Activated T-cell treated with anti-CD3 and anti-CD28 coated beads for 48 hours (primary cell): ENCODE results near the gene BCL11B.
A peak's percentile ranks its signal among the peaks of the same experiment; 100 is the strongest.
"Not testable (repeated sequence)": the region's sequence is repeated elsewhere in the genome, so short reads cannot be mapped to it uniquely, and the experiment has no call there.

ENCODE experiments used
- DNase-seq: peaks from one replicate; pipeline ENCODE4 v3.0.0-alpha.2; 2020; ENCODE audit warnings: low read depth

BCL11B gene

DNA sequence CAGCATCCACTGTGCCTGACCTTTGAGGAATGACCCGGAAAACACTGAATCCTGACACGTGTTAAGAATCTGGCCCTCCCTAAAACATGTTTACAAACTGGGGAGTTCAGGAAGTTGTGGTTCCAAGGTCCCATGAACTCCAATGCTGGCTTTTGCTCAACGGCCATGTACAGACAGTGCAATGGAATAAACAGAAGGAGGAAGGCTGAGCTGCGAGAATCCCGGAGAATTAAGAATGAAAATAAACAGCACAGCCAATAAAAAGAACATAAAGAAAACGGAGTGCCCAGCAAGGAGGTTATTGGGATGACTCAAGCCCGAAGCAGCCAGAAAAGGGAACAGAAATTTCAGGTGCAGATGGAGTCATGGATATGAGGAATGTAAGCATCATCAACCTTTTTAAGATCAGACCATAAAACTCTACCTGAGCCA is 32.3 kb downstream of the BCL11B start:
- DNase-seq, result no peak

DNA sequence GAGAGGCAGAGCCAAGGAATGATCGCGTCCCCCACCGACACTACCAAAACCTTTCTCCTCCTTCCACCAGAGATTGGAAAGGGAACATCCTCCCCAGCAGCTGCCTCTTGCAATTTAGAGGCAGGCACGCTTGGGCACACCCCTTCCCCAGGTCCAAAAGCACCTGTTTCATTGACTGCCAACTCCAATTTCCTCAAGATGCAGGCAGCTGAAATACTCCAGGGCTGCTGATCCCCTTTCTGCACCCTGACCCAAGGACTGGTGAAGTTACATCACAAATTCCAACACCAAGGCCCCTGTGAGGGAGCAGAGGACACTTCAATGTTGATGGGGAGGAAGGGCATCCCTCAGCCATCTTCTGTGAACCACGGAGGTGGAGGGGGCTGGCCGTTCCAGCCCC is 33.8 kb downstream of the BCL11B start:
- no peak for DNase-seq

DNA sequence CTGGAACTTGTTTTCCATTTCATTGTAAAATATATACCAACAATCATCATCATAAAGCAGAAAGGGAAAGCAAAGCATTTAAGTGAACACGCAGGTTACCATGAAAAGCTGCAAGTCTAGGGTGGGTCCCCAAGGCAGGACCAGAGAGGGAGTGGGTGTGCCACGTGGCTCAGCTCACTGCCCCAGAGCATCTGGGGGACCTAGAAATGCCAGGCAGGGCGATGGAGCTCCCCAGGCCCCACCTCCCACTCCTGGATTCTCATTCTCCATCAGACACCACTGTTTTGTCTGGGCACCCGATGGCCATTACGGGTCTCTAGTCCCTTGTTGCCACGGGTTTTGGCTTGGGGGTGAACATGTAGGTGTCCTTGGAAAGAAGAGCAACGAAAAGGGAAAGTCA is 34.7 kb downstream of the BCL11B start:
- DNase-seq, result no peak

DNA sequence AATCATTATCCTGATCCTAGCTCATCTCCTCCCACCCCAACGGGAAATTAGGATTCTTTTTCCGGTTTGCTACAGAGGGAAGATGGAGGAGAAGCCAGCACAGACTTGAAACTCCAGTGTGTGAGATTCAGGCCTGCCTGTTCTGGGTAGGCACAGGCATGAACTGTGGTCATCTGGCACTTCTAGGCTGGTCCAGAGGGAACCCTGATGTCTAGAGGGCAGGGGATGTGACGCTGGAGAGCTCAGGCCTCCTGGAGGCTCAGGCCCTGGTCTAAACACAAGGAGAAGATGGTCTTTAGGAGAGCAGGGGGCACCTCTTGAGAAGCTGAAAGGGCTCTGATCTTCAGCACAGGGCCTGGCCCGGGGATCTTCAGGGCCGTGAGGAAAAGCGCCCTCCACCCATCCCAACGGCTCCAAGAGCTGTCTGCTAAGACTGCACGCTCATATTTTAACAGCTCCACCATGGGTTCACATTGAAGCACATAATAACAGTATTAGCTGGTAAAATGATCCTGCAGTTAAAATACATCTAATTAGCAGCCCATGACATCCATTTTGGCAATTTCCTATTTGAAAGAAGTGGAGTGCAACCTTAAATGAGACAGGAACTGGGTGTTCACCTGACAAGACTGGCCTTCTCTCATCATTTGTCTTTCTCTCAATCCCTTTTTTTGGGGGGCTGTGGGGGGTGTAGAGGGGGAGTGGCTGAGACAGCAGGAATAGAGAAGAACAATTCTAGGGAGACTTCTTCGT is 35.4 kb downstream of the BCL11B start:
- no peak for DNase-seq

DNA sequence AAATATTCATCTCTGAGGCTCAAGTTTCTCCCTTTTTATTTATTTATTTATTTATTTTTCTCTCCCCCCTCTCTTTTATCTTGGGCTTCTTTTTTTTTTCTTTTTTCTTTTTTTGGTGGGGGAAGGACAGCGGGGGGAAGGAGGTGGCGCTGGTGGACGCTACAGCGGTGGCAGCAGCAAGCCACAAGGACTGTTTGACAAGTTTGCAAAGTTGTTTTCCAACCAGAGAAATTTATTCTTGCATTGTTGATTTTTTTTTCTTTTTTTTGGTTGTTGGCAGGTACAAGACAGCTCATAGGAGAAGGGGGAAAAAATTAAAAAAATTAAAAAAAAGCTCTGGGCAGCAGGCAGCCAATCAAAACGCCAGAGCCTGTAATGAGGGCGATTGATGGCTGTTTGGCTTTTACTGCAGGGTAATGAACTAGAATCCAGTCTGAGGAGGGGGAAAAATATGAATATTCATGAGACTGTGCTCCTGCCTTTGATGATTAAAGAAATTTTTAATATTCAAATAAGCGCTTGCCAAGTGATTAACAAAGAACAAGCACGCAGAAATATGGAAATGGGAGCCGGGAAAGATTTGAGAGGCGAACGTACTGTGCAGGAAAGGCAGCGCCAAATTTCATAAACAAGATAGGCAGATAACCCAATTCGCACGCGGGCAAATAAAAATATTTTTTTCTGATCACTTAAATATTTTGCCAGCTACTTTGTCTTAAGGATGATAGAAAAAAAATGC is 36.2 kb downstream of the BCL11B start:
- DNase-seq, result no peak

DNA sequence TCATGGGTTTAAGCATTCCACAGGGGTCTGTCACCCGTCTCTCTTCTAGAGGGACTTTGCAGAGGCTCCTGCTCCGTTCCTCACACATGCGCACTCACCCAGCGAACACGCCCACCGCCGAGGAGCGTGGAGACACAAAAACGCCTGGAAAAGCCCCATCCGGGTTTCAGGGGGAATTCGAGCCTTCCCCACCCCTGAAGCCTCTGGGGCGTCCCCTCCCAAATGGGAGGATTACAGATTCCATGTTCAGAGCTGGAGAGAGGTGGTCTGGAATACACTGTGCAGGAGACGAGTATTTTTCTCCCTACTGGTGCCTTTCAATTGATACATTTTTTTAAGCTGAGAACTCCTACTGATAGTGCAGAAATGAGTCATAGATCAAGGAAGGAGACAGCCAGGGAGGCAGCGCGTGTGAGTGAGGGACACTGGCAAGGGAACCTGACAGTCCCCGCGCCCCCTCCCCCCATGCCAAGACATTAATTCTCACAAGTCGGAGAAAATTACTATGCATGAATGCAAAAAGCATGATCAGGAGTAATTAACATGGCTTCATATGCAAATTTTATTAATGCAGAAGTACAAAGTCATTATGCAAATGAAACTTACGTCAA is 36.9 kb downstream of the BCL11B start:
- peak; percentile 67 for DNase-seq

DNA sequence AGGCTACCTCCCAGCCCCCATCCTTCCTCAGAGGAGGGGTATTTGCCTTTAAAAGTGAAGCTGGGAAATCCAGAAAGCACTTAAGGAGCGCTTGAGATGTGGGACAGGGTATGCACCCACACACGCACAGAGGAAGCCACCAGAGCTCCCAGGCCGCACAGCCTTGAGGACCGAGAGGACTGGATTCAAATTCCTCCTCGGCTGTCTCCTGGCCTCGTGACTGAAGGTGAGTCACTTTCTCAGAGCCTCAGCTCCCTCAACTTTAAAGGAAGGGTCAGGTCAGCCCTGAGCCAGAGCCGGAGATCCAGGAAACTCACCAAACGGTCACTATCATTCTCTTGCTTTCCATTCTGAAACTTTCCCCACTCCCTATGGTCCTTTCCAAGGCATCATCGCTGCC is 37.6 kb downstream of the BCL11B start:
- no peak for DNase-seq

DNA sequence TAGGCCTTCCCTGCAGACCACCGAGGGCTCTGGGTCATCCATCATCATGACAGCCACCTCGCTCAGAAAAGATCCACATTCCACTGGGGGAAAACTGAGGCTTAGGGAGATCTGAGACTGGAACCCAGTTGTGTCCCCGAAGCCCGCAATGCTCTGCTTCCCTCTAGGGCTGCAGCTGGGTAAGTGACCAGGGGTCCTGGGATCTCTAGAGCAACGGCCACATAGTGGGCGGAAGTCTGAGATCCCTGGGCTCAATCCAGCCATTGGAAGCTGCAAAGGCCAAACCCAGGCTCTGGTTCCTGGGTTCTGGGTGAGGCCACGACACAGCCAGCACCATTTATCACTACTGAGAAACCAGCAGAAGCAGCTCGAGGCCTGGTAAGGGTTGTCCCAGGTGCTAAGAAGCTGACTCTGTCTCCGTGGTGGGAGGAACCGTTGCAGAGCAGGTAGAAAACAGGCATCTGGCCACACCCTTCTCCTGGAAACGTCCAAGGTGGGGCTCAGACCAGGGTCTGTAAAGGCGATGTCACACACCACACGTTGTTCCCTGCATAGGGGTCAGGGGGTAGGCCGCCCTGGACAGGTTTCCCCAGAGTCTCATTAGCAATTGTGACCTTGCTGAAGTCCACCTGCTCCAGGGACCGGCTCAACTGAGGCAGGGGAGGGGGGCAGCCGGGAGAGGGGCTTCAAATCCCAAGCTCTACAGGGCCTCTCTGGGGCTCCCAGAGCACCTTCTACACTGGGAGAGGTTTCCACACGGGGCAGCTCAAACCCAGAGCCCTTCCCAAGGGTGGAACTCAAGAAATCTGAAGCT is 38.6 kb downstream of the BCL11B start:
- DNase-seq, result no peak

DNA sequence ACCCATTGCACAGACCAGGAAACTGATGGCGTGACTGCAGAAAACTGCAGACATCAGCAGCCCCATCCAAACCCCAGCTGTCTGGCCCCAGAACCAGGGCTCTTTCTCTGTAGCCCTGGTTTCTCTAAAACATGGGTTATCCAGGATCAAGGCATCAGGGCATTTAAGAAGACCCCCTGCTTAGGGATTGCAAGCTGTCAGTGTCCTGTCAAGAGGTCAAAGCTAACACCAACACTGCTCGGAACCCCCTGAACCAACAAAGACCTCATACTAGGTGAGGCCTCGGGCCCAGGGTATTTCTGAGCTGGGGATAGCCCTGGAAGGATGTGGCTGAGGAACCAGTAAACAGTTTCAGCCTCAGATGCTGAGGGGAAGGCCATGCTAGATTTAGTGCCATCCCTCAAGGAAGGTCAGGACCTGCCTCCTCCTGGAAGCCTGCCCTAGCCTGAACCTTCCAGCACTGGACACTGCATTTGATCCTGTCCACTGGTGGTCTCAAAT is 39.2 kb downstream of the BCL11B start:
- no peak for DNase-seq

DNA sequence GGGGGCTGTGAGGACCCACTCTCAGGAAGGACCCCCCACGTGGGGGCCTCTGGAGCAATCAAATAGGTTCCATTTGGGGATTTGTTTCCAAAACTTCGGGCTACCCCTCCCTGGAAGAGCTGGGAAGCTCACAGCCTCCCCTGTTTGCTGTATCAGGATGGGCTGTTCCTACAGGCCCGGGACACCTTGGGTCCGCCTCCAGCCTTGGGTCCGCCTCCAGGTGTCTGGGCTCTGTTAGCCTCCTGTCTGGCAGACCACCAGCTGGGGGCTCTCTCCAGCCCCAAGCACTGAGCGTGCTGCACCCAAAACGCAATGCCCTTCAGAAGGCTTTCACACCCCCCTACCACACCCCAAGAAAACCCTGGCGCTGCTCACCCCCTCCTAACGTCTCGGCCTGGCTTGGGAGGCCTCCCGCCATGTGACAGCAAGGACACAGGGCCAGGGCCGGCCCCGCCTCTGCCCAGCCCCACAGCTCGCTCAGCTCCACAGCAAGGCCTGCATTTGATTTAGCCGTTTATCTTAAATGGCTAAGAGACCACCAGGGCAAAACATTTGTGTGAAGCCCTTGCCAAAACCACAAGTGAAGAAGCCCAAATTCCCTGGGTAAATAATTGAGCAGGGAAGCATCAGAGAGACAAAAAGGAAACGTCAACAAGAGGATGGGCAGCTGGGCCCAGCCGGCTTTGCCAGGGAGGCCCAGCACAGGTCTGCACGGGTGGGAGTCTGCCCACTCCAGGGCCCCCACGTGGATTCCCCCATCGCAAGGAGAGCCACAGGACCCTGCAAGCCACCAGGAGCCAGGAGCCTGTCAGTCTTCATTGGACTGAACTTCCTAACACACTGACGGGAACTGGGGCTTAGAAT is 39.9 kb downstream of the BCL11B start:
- DNase-seq, result no peak

DNA sequence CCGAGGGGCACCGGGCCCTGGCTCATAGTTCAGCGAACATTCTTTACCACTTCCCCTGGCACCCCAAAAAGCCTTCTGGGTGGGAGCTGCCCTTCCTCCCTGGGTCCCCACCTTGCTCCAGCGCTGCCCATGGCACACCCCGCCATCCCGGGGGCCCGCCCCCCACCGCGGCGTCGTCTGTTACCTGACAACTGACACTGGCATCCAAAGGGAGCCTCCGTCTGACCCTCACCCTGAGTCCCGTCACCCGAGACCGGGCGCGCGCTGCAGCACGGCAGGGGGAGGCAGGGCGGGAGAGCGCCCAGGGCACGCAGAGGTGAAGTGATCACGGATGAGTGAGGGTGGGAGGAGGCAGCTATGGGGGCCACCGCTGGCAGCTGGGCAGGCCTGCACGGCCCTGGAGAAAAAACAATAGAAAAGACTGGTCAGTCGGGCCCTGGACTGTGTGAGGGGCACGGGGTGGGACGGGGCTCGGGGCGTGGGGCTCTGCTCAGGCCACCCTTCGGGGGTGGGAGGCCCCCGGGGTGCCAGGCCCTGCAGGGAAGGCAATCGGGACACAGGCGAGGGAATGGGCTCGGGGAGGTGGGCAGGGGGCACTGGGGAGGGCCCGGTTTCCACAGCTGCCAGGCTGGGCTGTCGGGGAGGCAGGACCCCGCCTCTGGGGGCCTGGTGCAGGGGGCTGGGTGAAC is 40.7 kb downstream of the BCL11B start:
- no peak for DNase-seq

DNA sequence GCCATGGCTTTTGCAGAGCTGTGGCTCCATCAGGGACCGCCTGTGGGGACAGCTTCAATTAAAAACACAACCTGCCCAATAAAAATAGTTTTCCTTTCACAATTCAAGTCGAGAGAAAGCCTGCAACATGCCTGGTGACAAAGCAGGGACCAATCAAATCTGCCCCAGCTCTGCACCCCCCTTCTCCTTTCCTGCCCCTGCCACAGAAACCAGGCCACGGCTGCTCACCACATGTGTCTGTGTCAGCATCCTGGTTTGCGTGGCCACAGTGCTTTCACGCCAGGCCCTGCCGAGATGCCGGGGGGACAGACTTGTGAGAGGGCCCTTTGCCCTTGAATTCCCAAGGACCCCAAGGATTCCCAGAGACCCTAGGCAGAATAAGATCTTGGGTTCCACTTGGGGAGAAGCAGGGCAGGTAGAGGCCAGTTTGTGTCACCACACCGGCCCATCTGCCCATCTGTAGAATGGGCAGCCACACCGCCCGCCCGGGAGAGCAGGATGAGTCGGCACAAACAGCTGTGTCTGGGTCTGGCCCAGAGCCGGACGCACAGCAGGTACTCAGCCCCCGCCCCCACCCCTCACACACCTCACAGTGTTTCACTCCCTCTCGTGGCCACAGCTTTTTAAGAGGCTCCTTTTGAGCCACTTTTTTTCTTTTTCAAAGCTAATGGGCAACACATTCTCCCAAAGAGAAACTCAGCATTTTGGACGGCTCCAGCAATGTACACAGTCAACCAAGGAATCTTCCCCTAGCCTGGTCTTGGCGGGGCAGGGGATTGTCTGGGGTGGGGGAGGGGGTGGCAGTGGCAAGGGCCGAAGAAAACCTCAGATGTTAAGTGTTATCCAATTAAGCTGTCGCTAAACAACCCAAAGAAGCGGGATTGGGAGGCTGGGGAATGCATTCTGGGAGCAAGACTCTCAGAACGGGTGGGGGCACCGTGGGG is 41.5 kb downstream of the BCL11B start:
- peak; percentile 71 for DNase-seq

DNA sequence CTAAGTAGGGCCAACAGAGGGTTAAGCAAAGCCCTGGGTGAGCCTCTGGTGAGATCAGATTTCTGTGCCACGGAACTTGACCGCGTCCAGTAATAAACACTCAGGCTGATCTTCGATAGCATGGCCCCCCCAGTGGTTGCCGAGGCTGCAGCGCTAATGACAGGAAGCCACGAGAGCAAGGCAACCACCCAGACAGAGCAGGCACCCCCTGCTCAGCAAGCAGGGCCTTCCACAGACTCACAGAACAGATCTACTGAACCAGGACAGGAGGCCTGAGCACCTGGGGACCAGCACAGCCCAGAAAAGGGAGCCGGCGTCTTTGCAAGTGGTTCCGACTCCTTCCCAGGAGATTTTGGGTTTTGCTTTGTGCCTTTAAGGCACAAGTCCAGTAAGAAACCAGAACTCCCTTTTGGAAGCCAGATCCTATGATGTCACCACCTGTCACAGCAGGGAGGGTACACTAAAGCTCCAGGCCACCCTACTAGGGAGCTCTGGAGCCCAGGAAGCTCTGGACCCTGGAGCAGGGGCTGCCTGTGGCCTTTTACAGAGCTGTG is 42.3 kb downstream of the BCL11B start:
- no peak for DNase-seq

DNA sequence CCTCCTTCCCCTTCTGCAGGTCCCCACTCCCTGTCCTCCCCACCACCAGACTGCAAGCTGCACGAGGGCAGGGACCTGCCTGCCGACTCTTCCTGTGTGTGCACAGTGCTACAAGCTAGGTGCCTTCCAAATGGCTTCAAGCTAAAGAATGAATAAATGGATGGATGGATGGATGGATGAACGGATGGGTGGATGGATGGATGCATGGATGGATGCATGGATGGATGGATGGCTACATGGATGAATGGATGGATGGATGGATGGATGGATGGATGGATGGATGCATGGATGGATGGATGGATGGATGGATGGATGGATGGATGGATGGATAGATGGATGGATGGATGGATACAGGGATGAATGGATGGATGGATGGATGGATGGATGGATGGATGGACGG is 43.2 kb downstream of the BCL11B start:
- not testable (repeated sequence) for DNase-seq

DNA sequence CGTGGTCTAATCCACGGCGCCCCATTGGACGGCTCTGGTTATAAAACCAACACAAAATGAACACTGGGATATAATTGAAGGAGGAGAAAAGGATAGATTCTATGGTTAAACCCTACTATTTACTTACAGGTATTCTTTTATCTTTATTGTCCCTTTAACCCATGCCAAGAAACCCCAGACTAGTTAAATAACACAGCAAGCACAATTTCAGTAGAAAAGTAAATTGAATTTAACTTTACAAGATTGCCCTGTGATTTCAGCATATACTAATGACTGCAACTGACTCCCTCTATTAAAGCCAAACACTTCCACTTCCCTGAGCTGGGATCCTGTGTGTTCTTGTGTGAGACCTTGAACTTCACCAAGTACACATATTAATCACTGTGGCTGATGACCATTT is 45.3 kb downstream of the BCL11B start:
- DNase-seq, result no peak

DNA sequence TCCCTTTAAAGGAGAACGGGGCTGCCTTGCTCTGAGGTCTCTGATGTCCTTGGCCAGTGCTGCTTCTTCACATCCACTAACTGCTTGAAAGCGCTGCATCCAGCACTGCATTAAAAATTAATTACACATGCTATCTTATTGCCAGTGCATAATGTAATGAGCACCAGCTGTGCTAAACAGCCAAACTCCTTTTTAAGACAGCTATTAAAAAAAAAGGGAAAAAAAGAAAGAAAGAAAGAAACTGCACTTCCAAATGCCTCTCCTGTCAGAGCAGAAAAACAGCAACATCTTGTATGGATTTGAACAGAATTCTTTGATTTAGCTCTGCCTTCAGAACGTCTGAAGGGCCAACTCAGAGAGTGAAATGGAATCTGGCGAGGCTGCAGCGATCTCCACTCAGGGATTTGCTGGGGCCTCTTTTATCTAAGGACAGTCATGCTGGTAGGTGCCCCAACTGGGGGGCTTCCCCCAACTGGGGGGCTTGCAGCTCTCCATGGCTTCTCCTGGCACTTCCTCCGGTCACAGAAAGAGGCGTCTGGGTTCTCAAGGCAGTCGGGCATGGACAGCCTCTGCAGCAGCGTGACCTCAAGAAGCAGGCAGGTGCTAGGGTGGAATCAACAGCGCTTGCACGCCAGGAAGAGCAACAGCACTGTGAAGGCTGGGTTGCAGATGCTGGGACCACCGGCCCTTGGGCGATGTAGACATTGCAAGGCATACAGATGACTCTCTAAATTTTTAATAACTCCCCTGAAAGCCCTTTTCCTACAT is 46.4 kb downstream of the BCL11B start:
- no peak for DNase-seq

DNA sequence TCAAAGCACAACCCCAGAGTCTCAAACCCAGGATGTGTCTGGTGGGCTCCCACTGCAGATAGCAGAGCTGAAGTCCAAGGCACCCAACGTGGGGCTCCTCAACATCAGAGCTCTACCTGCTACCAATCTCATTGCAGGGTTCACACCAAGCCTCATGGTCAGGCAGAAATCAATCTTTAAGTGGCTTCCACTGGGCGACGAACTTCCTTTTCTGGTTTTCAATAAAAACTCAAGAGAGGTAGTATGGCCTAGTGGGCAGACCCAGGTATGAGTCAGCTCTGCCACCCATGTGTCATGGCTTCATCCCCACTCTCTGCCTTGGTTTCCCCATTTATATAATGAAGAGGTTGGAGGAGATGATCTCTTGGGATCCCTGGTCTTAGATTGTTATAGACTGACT is 47.0 kb downstream of the BCL11B start:
- DNase-seq, result no peak
